GM19467 (cell line): ENCODE results near the gene IGF2BP1.
"Not testable (repeated sequence)": the region's sequence is repeated elsewhere in the genome, so short reads cannot be mapped to it uniquely, and the experiment has no call there.

Experiments used
- ATAC-seq: cut with Tn5 transposase; IDR thresholded peaks from one replicate; pipeline ENCODE4 v1.9.1; 2021; ENCODE audit warnings: mild to moderate bottlenecking, moderate library complexity; ENCODE audit not compliant: unreplicated experiment

Gene IGF2BP1

GRCh38 chr17:48995304-48995973 lies 1.7 kb upstream of the IGF2BP1 start:
- no peak for ATAC-seq

GRCh38 chr17:48995974-48996721 lies 1.0 kb upstream of the IGF2BP1 start:
- ATAC-seq = no peak

GRCh38 chr17:48996722-48997102 lies 473 bp upstream of the IGF2BP1 start:
- ATAC-seq = no peak

- ATAC-seq = no peak
Observed at GRCh38 chr17:48997827-48998586, 822 bp downstream of the IGF2BP1 start.

GRCh38 chr17:48998587-48999440 lies 1.6 kb downstream of the IGF2BP1 start:
- no peak for ATAC-seq

- no peak for ATAC-seq
Observed at GRCh38 chr17:49000943-49001342, 3.8 kb downstream of the IGF2BP1 start.

- no peak for ATAC-seq
Observed at GRCh38 chr17:49001671-49002070, 4.5 kb downstream of the IGF2BP1 start.

GRCh38 chr17:49002331-49002730 lies 5.1 kb downstream of the IGF2BP1 start:
- no peak for ATAC-seq

GRCh38 chr17:49002766-49003165 lies 5.6 kb downstream of the IGF2BP1 start:
- no peak for ATAC-seq

- no peak for ATAC-seq
Observed at GRCh38 chr17:49003557-49004511, 6.6 kb downstream of the IGF2BP1 start.

- ATAC-seq = no peak
Observed at GRCh38 chr17:49005140-49005539, 8.0 kb downstream of the IGF2BP1 start.

- not testable (repeated sequence) for ATAC-seq
Observed at GRCh38 chr17:49008908-49009307, 11.7 kb downstream of the IGF2BP1 start.

- ATAC-seq = no peak
Observed at GRCh38 chr17:49012769-49013255, 15.6 kb downstream of the IGF2BP1 start.

GRCh38 chr17:49013311-49014213 lies 16.4 kb downstream of the IGF2BP1 start:
- no peak for ATAC-seq

- ATAC-seq = no peak
Observed at GRCh38 chr17:49015179-49015923, 18.2 kb downstream of the IGF2BP1 start.

GRCh38 chr17:49015924-49016774 lies 19.0 kb downstream of the IGF2BP1 start:
- ATAC-seq = no peak
